Activated naive CD4-positive, alpha-beta T cell treated with anti-CD3 and anti-CD28 coated beads, Interleukin-2, amount 50 U/mL, for 24 hours (primary cell): Measurements from ENCODE around the gene SHANK3.
"Not testable (repeated sequence)": the region's sequence is repeated elsewhere in the genome, so short reads cannot be mapped to it uniquely, and the experiment has no call there.

ENCODE experiments used
- H3K27ac Mint-ChIP-seq: one replicate; pipeline ENCODE4 v1.8.0; 2021; ENCODE audit warnings: mild to moderate bottlenecking, mixed read lengths
- H3K27me3 Mint-ChIP-seq: one replicate; pipeline ENCODE4 v1.8.0; 2021; ENCODE audit warnings: mixed read lengths
- H3K36me3 Mint-ChIP-seq: one replicate; pipeline ENCODE4 v1.8.0; 2021; ENCODE audit warnings: mixed read lengths
- H3K4me1 Mint-ChIP-seq: one replicate; pipeline ENCODE4 v1.8.0; 2021; ENCODE audit warnings: mixed read lengths
- H3K4me3 Mint-ChIP-seq: one replicate; pipeline ENCODE4 v1.8.0; 2021; ENCODE audit warnings: mild to moderate bottlenecking, mixed read lengths
- H3K9me3 Mint-ChIP-seq: one replicate; pipeline ENCODE4 v1.8.0; 2021; ENCODE audit warnings: mixed read lengths

The SHANK3 gene

DNA sequence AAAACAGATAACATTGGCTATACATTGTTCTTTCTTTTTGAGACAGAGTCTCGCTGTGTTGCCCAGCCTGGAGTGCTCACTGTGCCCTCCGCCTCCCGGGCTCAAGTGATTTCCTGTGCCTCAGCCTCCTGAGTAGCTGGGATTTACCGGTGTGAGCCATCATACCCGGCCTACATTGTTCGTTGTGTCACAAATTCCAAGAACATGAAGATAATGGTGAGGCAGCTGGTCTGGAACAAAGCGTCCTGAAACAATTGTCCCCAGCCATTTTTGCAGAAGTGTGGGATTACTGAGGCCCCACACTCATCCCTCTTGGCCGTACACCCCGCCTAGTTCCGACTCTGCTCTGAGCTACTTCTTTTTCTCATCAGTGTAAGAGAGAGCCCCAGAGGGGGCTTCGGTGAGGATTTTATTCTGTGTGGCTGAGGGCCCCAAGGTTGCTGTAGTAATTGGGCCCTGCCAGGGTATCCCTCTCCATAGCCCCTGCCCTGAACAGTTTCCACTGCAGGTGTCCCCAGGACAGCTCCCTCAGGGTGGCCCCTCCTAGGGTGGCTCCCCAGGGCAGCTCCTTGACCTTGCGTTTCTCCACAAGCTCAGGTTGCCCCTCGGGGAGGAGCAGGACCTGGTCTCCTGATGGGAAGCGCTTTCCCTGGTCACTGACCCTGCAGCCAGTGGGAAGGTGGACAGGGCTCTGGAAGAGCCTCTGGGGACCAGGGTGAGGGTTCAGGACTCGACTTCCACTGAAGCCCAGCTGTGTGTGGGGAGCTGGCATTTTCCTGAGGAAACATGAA is 31.6 kb upstream of the SHANK3 start:
- Mint-ChIP-seq H3K4me3 (no peak overlapping the region), H3K27ac (no peak overlapping the region), H3K9me3 (no peaks in the 10 kb centered on the region), H3K27me3 (peaks cover 7% of the 10 kb centered on the region), H3K4me1 (no peaks in the 10 kb centered on the region), H3K36me3 (no peaks in the 10 kb centered on the region)

DNA sequence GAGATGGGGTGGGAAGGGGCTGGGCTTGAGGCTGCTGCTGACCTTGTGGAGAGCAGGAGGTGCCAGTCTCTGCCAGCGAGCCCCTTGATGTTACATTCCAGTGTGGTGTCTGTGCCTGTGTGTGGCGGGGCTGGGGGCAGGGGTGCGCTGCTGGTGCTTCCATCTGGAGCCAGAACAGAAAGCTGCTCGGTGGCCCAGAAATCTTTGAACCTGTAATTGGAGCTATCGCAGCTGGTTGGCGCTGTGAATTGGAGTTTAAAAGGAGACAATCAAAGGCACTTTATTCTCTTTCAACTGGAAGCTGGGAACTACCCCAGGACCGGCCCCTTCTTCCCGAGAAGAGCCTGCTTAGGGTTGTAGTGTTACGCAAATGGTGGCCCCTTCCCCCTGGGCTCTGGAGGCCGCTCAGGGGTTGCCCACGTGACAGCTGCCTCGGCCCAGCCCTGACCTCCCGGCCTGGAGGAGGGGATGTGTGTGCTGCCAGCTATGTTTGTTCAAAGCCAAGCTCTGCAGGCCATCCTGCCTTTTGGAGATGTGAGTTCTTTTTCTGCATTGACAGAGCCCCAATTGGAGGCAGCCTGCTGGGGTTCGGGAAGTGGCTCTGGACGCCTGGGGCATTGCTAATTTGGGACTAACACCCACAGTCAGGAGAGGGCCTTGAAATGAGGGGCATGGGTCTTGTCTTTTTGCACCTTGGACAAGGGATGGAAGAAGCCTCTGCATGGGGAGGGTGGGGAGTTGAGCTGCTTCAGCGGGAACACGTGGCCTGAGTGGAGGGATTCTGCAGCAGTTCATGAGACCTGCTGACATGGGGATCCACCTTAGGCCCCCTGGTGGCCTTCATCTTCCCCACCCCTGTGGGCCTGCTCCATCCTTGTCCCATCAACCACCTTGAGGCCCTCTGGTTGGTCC is 30.7 kb upstream of the SHANK3 start:
- no peaks in the 10 kb centered on the region for H3K4me1 Mint-ChIP-seq
- no peak overlapping the region for H3K27ac Mint-ChIP-seq
- no peak overlapping the region for H3K4me3 Mint-ChIP-seq
- H3K36me3 Mint-ChIP-seq: no peaks in the 10 kb centered on the region
- H3K9me3 Mint-ChIP-seq: no peaks in the 10 kb centered on the region
- peaks cover 11% of the 10 kb centered on the region for H3K27me3 Mint-ChIP-seq

- not testable (repeated sequence) for H3K27ac Mint-ChIP-seq, H3K36me3 Mint-ChIP-seq, H3K9me3 Mint-ChIP-seq, H3K4me3 Mint-ChIP-seq, H3K4me1 Mint-ChIP-seq
- peaks cover 11% of the 10 kb centered on the region for H3K27me3 Mint-ChIP-seq
Measured at GRCh38 chr22:50643021-50643820, 29.4 kb upstream of the SHANK3 start.

GRCh38 chr22:50643821-50644101 is 28.9 kb upstream of the SHANK3 start:
- H3K9me3 Mint-ChIP-seq, H3K36me3 Mint-ChIP-seq, H3K4me1 Mint-ChIP-seq, H3K4me3 Mint-ChIP-seq, H3K27ac Mint-ChIP-seq: not testable (repeated sequence)
- H3K27me3 Mint-ChIP-seq: peaks cover 11% of the 10 kb centered on the region

DNA sequence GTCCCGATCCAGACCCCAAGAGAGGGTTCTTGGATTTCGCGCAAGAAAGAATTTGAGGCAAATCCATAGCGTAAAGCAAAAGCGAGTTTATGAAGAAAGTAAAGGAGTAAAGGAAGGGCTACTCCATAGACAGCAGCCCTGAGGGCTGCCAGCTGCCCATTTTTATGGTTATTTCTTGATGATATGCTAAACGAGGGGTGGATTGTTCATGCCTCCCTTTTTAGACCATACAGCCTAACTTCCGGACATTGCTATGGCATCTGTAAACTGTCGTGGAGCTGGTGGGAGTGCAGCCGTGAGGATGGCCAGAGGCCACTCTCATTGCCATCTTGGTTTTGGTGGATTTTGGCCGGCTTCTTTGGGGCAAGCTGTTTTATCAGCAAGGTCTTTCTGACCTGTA is 19.4 kb upstream of the SHANK3 start:
- H3K27me3 Mint-ChIP-seq: peaks cover 2% of the 10 kb centered on the region
- H3K9me3 Mint-ChIP-seq: no peaks in the 10 kb centered on the region

GRCh38 chr22:50654664-50655063 is 18.0 kb upstream of the SHANK3 start:
- H3K4me1 Mint-ChIP-seq, H3K27ac Mint-ChIP-seq, H3K27me3 Mint-ChIP-seq, H3K36me3 Mint-ChIP-seq, H3K9me3 Mint-ChIP-seq, H3K4me3 Mint-ChIP-seq: not testable (repeated sequence)

More for the DNA sequence above, 19.4 kb upstream of the SHANK3 start:
- Mint-ChIP-seq H3K36me3 (peaks cover 2% of the 10 kb centered on the region), H3K27ac (no peak overlapping the region), H3K4me3 (no peak overlapping the region), H3K4me1 (no peaks in the 10 kb centered on the region)

GRCh38 chr22:50656122-50657070 is 16.2 kb upstream of the SHANK3 start:
- Mint-ChIP-seq H3K4me3 (no peak overlapping the region), H3K36me3 (no peaks in the 10 kb centered on the region), H3K27me3 (peaks cover 9% of the 10 kb centered on the region), H3K27ac (no peak overlapping the region), H3K9me3 (no peaks in the 10 kb centered on the region), H3K4me1 (no peaks in the 10 kb centered on the region)

DNA sequence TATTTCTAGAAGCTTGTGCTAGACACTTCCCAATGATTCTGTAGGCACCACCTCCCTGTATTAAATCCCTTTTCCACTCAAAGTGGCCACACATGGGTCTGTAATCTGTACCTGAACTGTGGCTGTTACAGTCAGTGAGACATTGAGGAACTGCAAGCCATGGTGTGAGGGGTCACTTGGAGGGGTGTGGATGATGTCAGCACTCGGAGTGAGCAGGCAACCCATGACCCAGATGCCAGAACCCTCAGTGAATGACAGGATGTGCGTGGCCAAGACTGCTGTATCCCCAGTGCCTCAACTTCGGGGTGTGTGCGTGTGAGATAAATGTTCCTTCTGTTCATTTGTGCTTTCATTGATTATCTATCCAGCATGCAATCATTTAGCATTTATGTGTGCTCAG is 14.7 kb upstream of the SHANK3 start:
- Mint-ChIP-seq H3K27ac (no peak overlapping the region), H3K36me3 (no peaks in the 10 kb centered on the region), H3K27me3 (peaks cover 9% of the 10 kb centered on the region), H3K4me3 (no peak overlapping the region), H3K9me3 (no peaks in the 10 kb centered on the region), H3K4me1 (no peaks in the 10 kb centered on the region)

GRCh38 chr22:50659711-50660110 is 12.9 kb upstream of the SHANK3 start:
- not testable (repeated sequence) for H3K4me1 Mint-ChIP-seq, H3K27me3 Mint-ChIP-seq, H3K36me3 Mint-ChIP-seq, H3K4me3 Mint-ChIP-seq, H3K9me3 Mint-ChIP-seq, H3K27ac Mint-ChIP-seq

DNA sequence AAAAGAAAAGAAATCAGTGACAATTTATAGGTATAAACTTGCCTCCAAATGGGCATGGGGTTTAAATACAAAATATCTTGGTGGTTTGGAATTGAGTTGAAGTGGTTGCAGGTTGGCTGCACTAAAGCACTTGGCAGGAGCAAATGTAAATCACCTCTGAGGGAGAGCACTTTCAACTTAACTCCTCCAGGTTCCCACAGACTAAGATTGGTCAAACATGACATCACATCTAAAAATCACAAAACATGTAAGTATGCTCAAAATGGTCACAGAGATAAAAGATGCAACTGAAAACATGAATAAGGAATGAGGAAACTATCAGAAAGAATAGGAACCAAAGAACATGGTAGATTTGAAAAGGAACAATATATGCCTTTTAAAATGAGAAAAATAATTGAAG is 12.3 kb upstream of the SHANK3 start:
- peaks cover 9% of the 10 kb centered on the region for H3K27me3 Mint-ChIP-seq

GRCh38 chr22:50665212-50665611 is 7.4 kb upstream of the SHANK3 start:
- Mint-ChIP-seq H3K4me3 (no peak overlapping the region), H3K4me1 (no peaks in the 10 kb centered on the region), H3K27me3 (peaks cover 6% of the 10 kb centered on the region), H3K27ac (no peak overlapping the region), H3K36me3 (no peaks in the 10 kb centered on the region), H3K9me3 (no peaks in the 10 kb centered on the region)

More for the DNA sequence above, 12.3 kb upstream of the SHANK3 start:
- Mint-ChIP-seq H3K36me3 (no peaks in the 10 kb centered on the region), H3K4me1 (no peaks in the 10 kb centered on the region), H3K4me3 (no peak overlapping the region), H3K9me3 (no peaks in the 10 kb centered on the region), H3K27ac (no peak overlapping the region)

DNA sequence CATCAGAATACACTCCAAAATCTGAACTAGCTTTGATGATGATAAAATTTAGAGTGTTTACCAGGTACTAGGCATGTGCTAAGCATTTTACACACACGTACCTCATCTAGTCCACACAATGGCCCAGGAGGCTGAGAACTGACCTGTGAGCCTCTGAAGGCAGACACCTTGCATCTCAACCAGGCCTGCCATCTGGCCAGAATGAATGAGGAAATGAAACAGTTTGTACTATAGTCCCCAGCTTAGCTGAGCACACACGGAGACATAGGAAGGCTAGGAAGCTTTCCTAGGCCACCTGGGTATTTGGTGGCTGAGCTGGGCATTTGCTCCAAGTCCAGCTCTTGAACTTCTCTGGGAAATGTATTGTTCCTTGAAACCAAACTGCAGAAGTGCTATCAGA is 6.9 kb upstream of the SHANK3 start:
- Mint-ChIP-seq H3K4me3 (no peak overlapping the region), H3K36me3 (no peaks in the 10 kb centered on the region), H3K27ac (no peak overlapping the region), H3K9me3 (no peaks in the 10 kb centered on the region), H3K4me1 (no peaks in the 10 kb centered on the region), H3K27me3 (peaks cover 3% of the 10 kb centered on the region)

- no peak overlapping the region for H3K4me3 Mint-ChIP-seq
- H3K9me3 Mint-ChIP-seq: no peaks in the 10 kb centered on the region
- no peaks in the 10 kb centered on the region for H3K36me3 Mint-ChIP-seq
- peaks cover 10% of the 10 kb centered on the region for H3K27me3 Mint-ChIP-seq
- no peak overlapping the region for H3K27ac Mint-ChIP-seq
- peaks cover 6% of the 10 kb centered on the region for H3K4me1 Mint-ChIP-seq
Measured at GRCh38 chr22:50670513-50670912, 2.1 kb upstream of the SHANK3 start.

GRCh38 chr22:50670914-50671538 is 1.6 kb upstream of the SHANK3 start:
- Mint-ChIP-seq H3K4me3 (no peak overlapping the region), H3K27me3 (peaks cover 14% of the 10 kb centered on the region), H3K4me1 (peaks cover 6% of the 10 kb centered on the region), H3K9me3 (no peaks in the 10 kb centered on the region), H3K36me3 (no peaks in the 10 kb centered on the region), H3K27ac (peak overlapping the region; percentile 61)
